ENCODE data around the gene PLAC8. TPM values are rescaled to one million over a fixed set of nuclear protein-coding genes. Genes with fewer than 3 reads are reported as not detected.

The PLAC8 gene
- total and polyA plus RNA-seq, 5 experiments from 2014 or later, result 222 to 615 (median 470) TPM

GRCh38 chr4:83129264-83129663, 14.7 kb upstream of the PLAC8 start:
- Mint-ChIP-seq H3K4me1 (peaks cover 5 to 36% (median 17%) of the 10 kb centered on the region in 4 donors), H3K9me3 (peaks cover 0 to 4% (median 0%) of the 10 kb centered on the region in 9 donors), H3K27me3 (no peaks in the 10 kb centered on the region), H3K4me3 (no peak overlapping the region), H3K27ac (peak overlapping the region in 2 of 10 donors; percentile 2 to 53), H3K36me3 (peaks cover 0 to 6% (median 0%) of the 10 kb centered on the region in 3 donors)
- DNase-seq (no peak), ATAC-seq (no peak)
- POLR2A ChIA-PET, result interaction anchor here (1.7 kb wide), 1 partner anchor 37 kb away, joined by 3 read pairs; no protein-coding TSS in a partner anchor

- no peak overlapping the region for H3K4me3 Mint-ChIP-seq
- H3K27ac Mint-ChIP-seq, result peak overlapping the region in 2 of 10 donors; percentile 2 to 65
- H3K9me3 Mint-ChIP-seq, result peaks cover 0 to 1% (median 0%) of the 10 kb centered on the region in 9 donors
- peaks cover 0 to 3% (median 0%) of the 10 kb centered on the region in 3 donors for H3K36me3 Mint-ChIP-seq
- H3K4me1 Mint-ChIP-seq, result peaks cover 5 to 42% (median 18%) of the 10 kb centered on the region in 4 donors
- POLR2A ChIA-PET, result interaction anchor here (1.7 kb wide), 1 partner anchor 36 kb away, joined by 3 read pairs; no protein-coding TSS in a partner anchor
- DNase-seq (no peak), ATAC-seq (no peak)
- no peaks in the 10 kb centered on the region for H3K27me3 Mint-ChIP-seq
These were observed 13.9 kb upstream of the PLAC8 start for GRCh38 chr4:83128240-83128929.

- POLR2A ChIA-PET, result interaction anchor here (0.5 to 1.9 kb wide), 11 partner anchors 8 to 236 kb away, joined by 3 to 16 read pairs (median 4); partner anchors contain the start of gene PLAC8
- peaks cover 0 to 3% (median 0%) of the 10 kb centered on the region in 3 donors for H3K36me3 Mint-ChIP-seq
- H3K27me3 Mint-ChIP-seq, result no peaks in the 10 kb centered on the region
- peaks cover 0 to 1% (median 0%) of the 10 kb centered on the region in 9 donors for H3K9me3 Mint-ChIP-seq
- DNase-seq, result peak in 5 of 10 donors; percentile 7 to 61 (median 50)
- peak overlapping the region in 9 of 10 donors; percentile 77 to 92 (median 88) for H3K27ac Mint-ChIP-seq
- peaks cover 5 to 41% (median 18%) of the 10 kb centered on the region in 4 donors for H3K4me1 Mint-ChIP-seq
- peak overlapping the region; percentile 56 to 81 (median 74) for H3K4me3 Mint-ChIP-seq
- peak; percentile 82 to 91 for ATAC-seq
These were observed 11.2 kb upstream of the PLAC8 start for GRCh38 chr4:83125738-83126141.

- Mint-ChIP-seq H3K9me3 (peaks cover 0 to 1% (median 0%) of the 10 kb centered on the region in 9 donors), H3K27ac (peak overlapping the region in 2 of 10 donors; percentile 24 to 36), H3K4me1 (peaks cover 5 to 49% (median 24%) of the 10 kb centered on the region in 4 donors), H3K4me3 (peak overlapping the region in 2 of 10 donors; percentile 5 to 51), H3K27me3 (no peaks in the 10 kb centered on the region), H3K36me3 (peaks cover 0 to 3% (median 0%) of the 10 kb centered on the region in 3 donors)
- no peak for ATAC-seq
- POLR2A ChIA-PET, result interaction anchor here (1.0 to 1.7 kb wide), 5 partner anchors 9 to 93 kb away, joined by 3 to 11 read pairs (median 4); partner anchors contain the start of gene PLAC8
- no peak for DNase-seq
These were observed 9.7 kb upstream of the PLAC8 start for GRCh38 chr4:83124111-83124780.

- H3K36me3 Mint-ChIP-seq, result peaks cover 0 to 3% (median 0%) of the 10 kb centered on the region in 3 donors
- H3K27ac Mint-ChIP-seq, result no peak overlapping the region
- no peak for DNase-seq
- H3K9me3 Mint-ChIP-seq, result no peaks in the 10 kb centered on the region
- no peaks in the 10 kb centered on the region for H3K27me3 Mint-ChIP-seq
- peaks cover 8 to 48% (median 29%) of the 10 kb centered on the region in 4 donors for H3K4me1 Mint-ChIP-seq
- H3K4me3 Mint-ChIP-seq, result no peak overlapping the region
- POLR2A ChIA-PET, result interaction anchor here (0.6 to 1.7 kb wide), 3 partner anchors 9 to 10 kb away, joined by 3 to 4 read pairs (median 3); no protein-coding TSS in a partner anchor
- ATAC-seq, result no peak
These were observed 6.7 kb upstream of the PLAC8 start for GRCh38 chr4:83121246-83121645.

- ATAC-seq, result no peak
- POLR2A ChIA-PET, result interaction anchor here (0.8 to 1.2 kb wide), 4 partner anchors 10 to 123 kb away, joined by 3 to 5 read pairs (median 3); no protein-coding TSS in a partner anchor
- no peak overlapping the region for H3K4me3 Mint-ChIP-seq
- DNase-seq, result no peak
- peaks cover 0 to 4% (median 3%) of the 10 kb centered on the region in 3 donors for H3K36me3 Mint-ChIP-seq
- no peaks in the 10 kb centered on the region for H3K27me3 Mint-ChIP-seq
- H3K9me3 Mint-ChIP-seq, result no peaks in the 10 kb centered on the region
- H3K4me1 Mint-ChIP-seq, result peaks cover 10 to 50% (median 33%) of the 10 kb centered on the region in 4 donors
- H3K27ac Mint-ChIP-seq, result peak overlapping the region in 7 of 10 donors; percentile 4 to 76 (median 32)
These were observed 4.3 kb upstream of the PLAC8 start for GRCh38 chr4:83118869-83119268.

GRCh38 chr4:83115656-83116285, 1.2 kb upstream of the PLAC8 start:
- no peaks in the 10 kb centered on the region for H3K27me3 Mint-ChIP-seq
- H3K9me3 Mint-ChIP-seq, result no peaks in the 10 kb centered on the region
- ATAC-seq, result no peak
- DNase-seq, result no peak
- peak overlapping the region; percentile 94 to 99 (median 98) for H3K27ac Mint-ChIP-seq
- POLR2A ChIA-PET, result interaction anchor here (0.7 to 9.6 kb wide), 7 partner anchors 11 to 137 kb away, joined by 3 to 109 read pairs (median 5); no protein-coding TSS in a partner anchor
- peaks cover 4 to 10% (median 10%) of the 10 kb centered on the region in 3 donors for H3K36me3 Mint-ChIP-seq
- H3K4me3 Mint-ChIP-seq, result peak overlapping the region in 7 of 10 donors; percentile 16 to 100 (median 99)
- peaks cover 14 to 52% (median 44%) of the 10 kb centered on the region in 4 donors for H3K4me1 Mint-ChIP-seq

GRCh38 chr4:83115000-83115399, 471 bp upstream of the PLAC8 start:
- POLR2A ChIA-PET, result interaction anchor here (0.6 to 9.6 kb wide), 12 partner anchors 8 to 138 kb away, joined by 3 to 109 read pairs (median 8); no protein-coding TSS in a partner anchor
- no peaks in the 10 kb centered on the region for H3K9me3 Mint-ChIP-seq
- H3K36me3 Mint-ChIP-seq, result peaks cover 10 to 11% (median 10%) of the 10 kb centered on the region in 3 donors
- peak overlapping the region; percentile 88 to 100 (median 99) for H3K4me3 Mint-ChIP-seq
- no peak for ATAC-seq
- no peaks in the 10 kb centered on the region for H3K27me3 Mint-ChIP-seq
- H3K27ac Mint-ChIP-seq, result peak overlapping the region; percentile 94 to 99 (median 98)
- DNase-seq, result no peak
- peaks cover 19 to 56% (median 47%) of the 10 kb centered on the region in 4 donors for H3K4me1 Mint-ChIP-seq

GRCh38 chr4:83113429-83113786, 1.1 kb downstream of the PLAC8 start:
- Mint-ChIP-seq H3K27me3 (no peaks in the 10 kb centered on the region), H3K4me3 (peak overlapping the region; percentile 90 to 100 (median 99)), H3K27ac (peak overlapping the region; percentile 95 to 99 (median 98)), H3K4me1 (peaks cover 15 to 52% (median 41%) of the 10 kb centered on the region in 4 donors), H3K9me3 (no peaks in the 10 kb centered on the region), H3K36me3 (peaks cover 10 to 20% (median 16%) of the 10 kb centered on the region in 3 donors)
- ATAC-seq, result no peak
- POLR2A ChIA-PET, result interaction anchor here (0.9 to 9.6 kb wide), 20 partner anchors 8 to 171 kb away, joined by 3 to 109 read pairs (median 5); partner anchors contain the start of genes COPS4 and COQ2
- no peak for DNase-seq

GRCh38 chr4:83112678-83113428, 1.7 kb downstream of the PLAC8 start:
- Mint-ChIP-seq H3K27ac (peak overlapping the region; percentile 95 to 99 (median 98)), H3K4me3 (peak overlapping the region; percentile 90 to 100 (median 99)), H3K4me1 (peaks cover 19 to 50% (median 40%) of the 10 kb centered on the region in 4 donors), H3K9me3 (no peaks in the 10 kb centered on the region), H3K36me3 (peaks cover 10 to 24% (median 20%) of the 10 kb centered on the region in 3 donors), H3K27me3 (no peaks in the 10 kb centered on the region)
- POLR2A ChIA-PET, result interaction anchor here (0.7 to 9.6 kb wide), 22 partner anchors 9 to 171 kb away, joined by 3 to 109 read pairs (median 5); partner anchors contain the start of genes COPS4 and COQ2
- peak; percentile 4 to 13 for ATAC-seq
- DNase-seq, result peak in 5 of 10 donors; percentile 16 to 55 (median 46)

- peaks cover 19 to 53% (median 40%) of the 10 kb centered on the region in 4 donors for H3K4me1 Mint-ChIP-seq
- DNase-seq (peak in 5 of 10 donors; percentile 16 to 54 (median 49)), ATAC-seq (peak in 1 of 2 donors; percentile 0)
- POLR2A ChIA-PET, result interaction anchor here (0.7 to 9.6 kb wide), 18 partner anchors 9 to 172 kb away, joined by 3 to 109 read pairs (median 6); partner anchors contain the start of gene COQ2
- H3K27me3 Mint-ChIP-seq, result no peaks in the 10 kb centered on the region
- peaks cover 10 to 24% (median 20%) of the 10 kb centered on the region in 3 donors for H3K36me3 Mint-ChIP-seq
- H3K27ac Mint-ChIP-seq, result peak overlapping the region; percentile 95 to 99 (median 98)
- H3K4me3 Mint-ChIP-seq, result peak overlapping the region; percentile 90 to 100 (median 99)
- no peaks in the 10 kb centered on the region for H3K9me3 Mint-ChIP-seq
These were observed 2.3 kb downstream of the PLAC8 start for GRCh38 chr4:83112231-83112630.

Measured in naive thymus-derived CD8-positive, alpha-beta T cell (primary cell).